GM12878 (cell line): ENCODE measurements around the gene BCR. TPM values are rescaled to one million over a fixed set of nuclear protein-coding genes. Genes with fewer than 3 reads are reported as not detected.

Experiments
- ATAC-seq: fragments of 200-7000 bp; cut with Tn5 transposase; 3 replicates; pipeline ENCODE4 v1.9.1; 2020; ENCODE audit warnings: mild to moderate bottlenecking, moderate library complexity
- BruUV-seq: library from RNA; stranded (reverse); fragments of 400-500 nt; replicated peaks from 2 replicates; lab custom pipeline; 2021; lab: Mats Ljungman, UMichigan
- CTCF ChIA-PET: fragments of 300-600 bp; sonication (Branson Sonifier 250); formaldehyde crosslinking; extraction: SDS; loops from one replicate; lab custom pipeline; 2021; ENCODE audit warnings: inconsistent platforms; lab: Yijun Ruan, JAX
- POLR2A ChIA-PET: fragments of 350-600 bp; formaldehyde crosslinking; extraction: SDS; loops from one replicate; lab custom pipeline; 2021; ENCODE audit warnings: inconsistent platforms; lab: Charles Lee
- RAD21 ChIA-PET: fragments of 300-600 bp; sonication (Branson Sonifier 250); formaldehyde crosslinking; loops from one replicate; lab custom pipeline; 2023; ENCODE audit warnings: antibody characterized with exemption; ENCODE audit not compliant: unreplicated experiment; lab: Charles Lee
- SMC1A ChIA-PET: fragments of 300-600 bp; sonication (Branson Sonifier 250); formaldehyde crosslinking; loops from one replicate; lab custom pipeline; 2023; ENCODE audit not compliant: unreplicated experiment, uncharacterized antibody; lab: Charles Lee
- DNase-seq: peaks from one replicate; pipeline ENCODE4 v3.0.0-alpha.2; 2011; ENCODE audit warnings: low read depth, low spot score
- FAIRE-seq: peaks from 3 replicates; lab custom pipeline; 2011; peaks lifted over from hg19 to GRCh38; lab: Jason Lieb, UNC
- H2AFZ ChIP-seq: 2 replicates; pipeline ENCODE4 v1.6.0; 2011; ENCODE audit warnings: low read depth, low read length, control low read depth; ENCODE audit not compliant: control insufficient read depth
- H3K27ac ChIP-seq: 2 replicates; pipeline ENCODE4 v1.5.1; 2011; ENCODE audit warnings: control low read depth; ENCODE audit not compliant: control insufficient read depth, insufficient read depth
- H3K27me3 ChIP-seq, 2 experiments: replicated peaks in 1 of 2; 2 replicates each; pipeline versions ENCODE4 v1.6.0 to v1.6.1; 2011; ENCODE audit warnings: low read length in 1 of 2; ENCODE audit not compliant: control insufficient read depth in 2 of 2, insufficient read depth in 2 of 2
- H3K36me3 ChIP-seq, 2 experiments: 2 replicates each; pipeline ENCODE4 v1.5.1; 2011; ENCODE audit warnings: low read length in 1 of 2; ENCODE audit not compliant: control insufficient read depth in 2 of 2, insufficient read depth in 2 of 2
- H3K4me1 ChIP-seq: 2 replicates; pipeline ENCODE4 v1.6.1; 2011; ENCODE audit warnings: mild to moderate bottlenecking, low read length, moderate library complexity, mixed read lengths; ENCODE audit not compliant: control insufficient read depth, insufficient read depth
- H3K4me2 ChIP-seq: 2 replicates; pipeline ENCODE4 v1.6.0; 2011; ENCODE audit warnings: control low read depth; ENCODE audit not compliant: control insufficient read depth, insufficient read depth
- H3K4me3 ChIP-seq: fragments of 200-600 bp; sonication (generic); 2 replicates; pipeline ENCODE4 v1.5.1; 2016
- H3K79me2 ChIP-seq: 2 replicates; pipeline ENCODE4 v1.6.0; 2011; ENCODE audit warnings: low read length; ENCODE audit not compliant: control insufficient read depth, insufficient read depth
- H3K9ac ChIP-seq: 2 replicates; pipeline ENCODE4 v1.8.0; 2011; ENCODE audit warnings: low read length, control low read depth, mixed read lengths; ENCODE audit not compliant: control insufficient read depth, insufficient read depth
- H3K9me3 ChIP-seq: replicated peaks from 3 replicates; pipeline ENCODE4 v1.5.1; 2011; ENCODE audit warnings: mild to moderate bottlenecking, low read length; ENCODE audit not compliant: control insufficient read depth, insufficient read depth
- H4K20me1 ChIP-seq: 2 replicates; pipeline ENCODE4 v1.6.0; 2011; ENCODE audit not compliant: control insufficient read depth, insufficient read depth
- ASH2L ChIP-seq: fragments of 300-600, 200-600 bp; sonication (generic); IDR thresholded peaks from 2 replicates; pipeline ENCODE4 v1.6.1; 2017; ENCODE audit warnings: low read depth, mild to moderate bottlenecking, borderline replicate concordance
- CREM ChIP-seq: IDR thresholded peaks from 2 replicates; pipeline ENCODE4 v1.6.1; 2014; ENCODE audit warnings: antibody characterized with exemption, low read depth
- EP300 ChIP-seq, 2 experiments: fragments of 150-350 bp in 1 of 2; IDR thresholded peaks; 2 replicates each; pipeline ENCODE4 v1.6.1; 2011 to 2012; ENCODE audit warnings: low read depth in 2 of 2, low read length in 2 of 2, borderline replicate concordance in 1 of 2, improper control_type of control experiment in 1 of 2, inconsistent platforms in 1 of 2; ENCODE audit not compliant: control insufficient read depth in 1 of 2
- ETV6 ChIP-seq, 2 experiments: fragments of 450-650 bp in 1 of 2; IDR thresholded peaks in 1 of 2; conservative IDR thresholded peaks in 1 of 2; 2 replicates each; pipeline ENCODE4 v1.6.1; 2014; ENCODE audit warnings: antibody characterized with exemption in 1 of 2, borderline replicate concordance in 1 of 2, low read depth in 1 of 2, mild to moderate bottlenecking in 1 of 2, moderate library complexity in 1 of 2
- FOXM1 ChIP-seq: IDR thresholded peaks from 2 replicates; pipeline ENCODE4 v1.6.1; 2012; ENCODE audit warnings: low read depth, mild to moderate bottlenecking, inconsistent platforms, low read length, moderate library complexity
- HDAC2 ChIP-seq: fragments of 200-600 bp; sonication (generic); IDR thresholded peaks from 2 replicates; pipeline ENCODE4 v1.6.1; 2017
- NRF1 ChIP-seq: conservative IDR thresholded peaks from 2 replicates; pipeline ENCODE4 v1.6.1; 2011; ENCODE audit warnings: mild to moderate bottlenecking, low read depth, low read length, improper control_type of control experiment
- RUNX3 ChIP-seq: IDR thresholded peaks from 2 replicates; pipeline ENCODE4 v1.6.1; 2012; ENCODE audit warnings: low read length, inconsistent platforms
- SMAD1 ChIP-seq: fragments of 450-650 bp; IDR thresholded peaks from 2 replicates; pipeline ENCODE4 v1.6.1; 2018; ENCODE audit warnings: mild to moderate bottlenecking, low read depth; ENCODE audit not compliant: partially characterized antibody
- SPI1 ChIP-seq: IDR thresholded peaks from 2 replicates; pipeline ENCODE4 v1.6.1; 2011; ENCODE audit warnings: low read depth, mild to moderate bottlenecking, low read length, moderate library complexity, borderline replicate concordance; ENCODE audit not compliant: insufficient read depth
- ZBED1 ChIP-seq: IDR thresholded peaks from 2 replicates; pipeline ENCODE4 v1.6.1; 2016; ENCODE audit warnings: borderline replicate concordance
- ZNF274 ChIP-seq: IDR thresholded peaks from one replicate; pipeline ENCODE4 v1.8.0; 2011; ENCODE audit not compliant: insufficient read length, insufficient read depth
- WGBS: methylation state at CpG from one replicate; pipeline ENCODE4 v1.1.6; 2016; ENCODE audit warnings: low lambda C conversion rate; ENCODE audit not compliant: insufficient replicate concordance, insufficient coverage; ENCODE audit errors: missing lambda C conversion rate; 5-methylcytosine and 5-hydroxymethylcytosine counted together
- in situ Hi-C: fragments of 300-500 bp; cut with MboI; formaldehyde crosslinking; loops from 9 replicates; pipeline ENCODE4 v1.14.3; 2018; ENCODE audit warnings: mixed read lengths
- intact Hi-C: fragments of 100-400 bp; cut with micrococcal nuclease; formaldehyde crosslinking; loops from one replicate; pipeline ENCODE4 v1.14.2; 2022; ENCODE audit not compliant: unreplicated experiment
- polyA plus RNA-seq, 11 experiments: library from polyadenylated mRNA; depleted of rRNA in 4 of 11; unstranded in 6 of 11; stranded (reverse) in 5 of 11; fragments of >200 nt; fragmentation: Nextera tagmentation in 4 of 11; fragmentation: Illumina TruSeq in 1 of 11; extraction: Ambion mirVana in 4 of 11; extraction: Trizol in 1 of 11; gene quantifications; 1 replicate in 1 of 11; 2 replicates in 10 of 11; pipeline versions ENCODE4 v1.2.1 to v1.2.3, GENCODE V29; 2011 to 2016; ENCODE audit warnings: inconsistent platforms in 2 of 11, missing spikeins in 2 of 11, low read depth in 1 of 11
- total RNA-seq, 4 experiments: library from RNA; depleted of rRNA in 3 of 4; stranded (reverse); fragments of >200 nt in 3 of 4; fragmentation: Illumina TruSeq in 1 of 4; extraction: Trizol in 1 of 4; gene quantifications; 2 replicates each; pipeline versions ENCODE4 v1.2.1 to v1.2.3, GENCODE V29; 2013 to 2021
- TF ChIP-seq, protein P1 (sequence below): fragments of 450-650 bp; IDR thresholded peaks from 2 replicates; pipeline ENCODE4 v1.6.1; 2016; ENCODE audit warnings: mild to moderate bottlenecking
- TF ChIP-seq, protein P2 (sequence below): fragments of 450-650 bp; IDR thresholded peaks from 2 replicates; pipeline ENCODE4 v1.6.1; 2016; ENCODE audit warnings: mild to moderate bottlenecking
- TF ChIP-seq, protein P3 (sequence below): fragments of 450-650 bp; IDR thresholded peaks from 2 replicates; pipeline ENCODE4 v1.6.1; 2018; ENCODE audit warnings: mild to moderate bottlenecking, low read depth, moderate library complexity; ENCODE audit not compliant: partially characterized antibody

Gene BCR
- total and polyA plus RNA-seq, 10 of the 15 experiments (the other 5 are each of a cell fraction or from before 2014, with no cell fraction given): 1.7 to 64.7 (median 18.4) TPM

DNA sequence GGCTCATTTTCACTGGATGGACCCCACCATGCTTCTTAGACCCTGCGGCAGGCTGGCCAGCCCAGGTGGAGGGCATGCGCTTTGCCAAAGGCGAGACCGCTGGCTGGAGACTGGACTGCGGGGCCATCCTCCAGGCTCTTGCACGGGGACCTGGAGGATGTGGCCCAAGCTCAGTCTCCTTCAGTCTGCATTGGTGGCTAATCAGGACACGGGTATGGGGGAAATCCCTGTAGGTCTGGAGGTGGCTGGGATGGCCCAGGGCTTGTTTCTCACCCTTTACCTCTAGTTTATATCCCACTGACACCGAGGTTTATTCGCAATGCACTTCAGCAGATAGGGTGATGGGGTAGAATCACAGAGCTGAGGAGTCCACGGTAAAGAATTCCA is 45.0 kb downstream of the BCR start:
- Histone ChIP-seq H3K4me3 (no peak overlapping the region), H2AFZ (no peak overlapping the region), H3K27ac (no peak overlapping the region), H4K20me1 (no peaks in the 10 kb centered on the region), H3K36me3 (peaks cover 0 to 5% of the 10 kb centered on the region in 2 experiments; a peak in 2 of 4 replicates), H3K4me2 (no peak overlapping the region), H3K9ac (no peak overlapping the region), H3K9me3 (peaks cover 11% of the 10 kb centered on the region), H3K4me1 (peaks cover 10% of the 10 kb centered on the region), H3K79me2 (peaks cover 13% of the 10 kb centered on the region), H3K27me3 (no peaks in the 10 kb centered on the region)
- ChIA-PET SMC1A (interaction anchor here (1.0 to 1.3 kb wide), 2 partner anchors 28 to 57 kb away, joined by 3 to 4 read pairs; no protein-coding TSS in a partner anchor), POLR2A (no interaction called here), CTCF (interaction anchor here (1.9 kb wide), 1 partner anchor 14 kb away, joined by 4 read pairs; no protein-coding TSS in a partner anchor), RAD21 (no interaction called here)
- BruUV-seq: no TSS peak
- no peak for ATAC-seq
- intact Hi-C loops: no loop called here
- no peak for DNase-seq
- WGBS: 83% methylated on average over 10 of the region's 10 CpGs
- in situ Hi-C loops: no loop called here
- no peak for FAIRE-seq
- TF ChIP-seq HDAC2 (no peak), ZNF274 (no peak), ETV6 (conservative IDR thresholded peaks at IDR 0.05 in 1 of 2, IDR thresholded peaks at IDR 0.05 in 1 of 2; ENCODE audit: borderline replicate concordance in 1 of 2, low read depth in 1 of 2) (no peak), ZBED1 (no peak), CREM (no peak), EP300 (IDR thresholded peaks at IDR 0.05; ENCODE audit: borderline replicate concordance in 1 of 2, control insufficient read depth in 1 of 2, low read depth in 2 of 2, low read length in 2 of 2) (no peak), FOXM1 (no peak), ASH2L (no peak), NRF1 (no peak), SPI1 (no peak), SMAD1 (no peak), RUNX3 (no peak)
- TF ChIP-seq, protein P1, sequence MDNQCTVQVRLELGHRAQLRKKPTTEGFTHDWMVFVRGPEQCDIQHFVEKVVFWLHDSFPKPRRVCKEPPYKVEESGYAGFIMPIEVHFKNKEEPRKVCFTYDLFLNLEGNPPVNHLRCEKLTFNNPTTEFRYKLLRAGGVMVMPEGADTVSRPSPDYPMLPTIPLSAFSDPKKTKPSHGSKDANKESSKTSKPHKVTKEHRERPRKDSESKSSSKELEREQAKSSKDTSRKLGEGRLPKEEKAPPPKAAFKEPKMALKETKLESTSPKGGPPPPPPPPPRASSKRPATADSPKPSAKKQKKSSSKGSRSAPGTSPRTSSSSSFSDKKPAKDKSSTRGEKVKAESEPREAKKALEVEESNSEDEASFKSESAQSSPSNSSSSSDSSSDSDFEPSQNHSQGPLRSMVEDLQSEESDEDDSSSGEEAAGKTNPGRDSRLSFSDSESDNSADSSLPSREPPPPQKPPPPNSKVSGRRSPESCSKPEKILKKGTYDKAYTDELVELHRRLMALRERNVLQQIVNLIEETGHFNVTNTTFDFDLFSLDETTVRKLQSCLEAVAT: no peak
- TF ChIP-seq, protein P2, sequence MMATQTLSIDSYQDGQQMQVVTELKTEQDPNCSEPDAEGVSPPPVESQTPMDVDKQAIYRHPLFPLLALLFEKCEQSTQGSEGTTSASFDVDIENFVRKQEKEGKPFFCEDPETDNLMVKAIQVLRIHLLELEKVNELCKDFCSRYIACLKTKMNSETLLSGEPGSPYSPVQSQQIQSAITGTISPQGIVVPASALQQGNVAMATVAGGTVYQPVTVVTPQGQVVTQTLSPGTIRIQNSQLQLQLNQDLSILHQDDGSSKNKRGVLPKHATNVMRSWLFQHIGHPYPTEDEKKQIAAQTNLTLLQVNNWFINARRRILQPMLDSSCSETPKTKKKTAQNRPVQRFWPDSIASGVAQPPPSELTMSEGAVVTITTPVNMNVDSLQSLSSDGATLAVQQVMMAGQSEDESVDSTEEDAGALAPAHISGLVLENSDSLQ: no peak
- TF ChIP-seq, protein P3, sequence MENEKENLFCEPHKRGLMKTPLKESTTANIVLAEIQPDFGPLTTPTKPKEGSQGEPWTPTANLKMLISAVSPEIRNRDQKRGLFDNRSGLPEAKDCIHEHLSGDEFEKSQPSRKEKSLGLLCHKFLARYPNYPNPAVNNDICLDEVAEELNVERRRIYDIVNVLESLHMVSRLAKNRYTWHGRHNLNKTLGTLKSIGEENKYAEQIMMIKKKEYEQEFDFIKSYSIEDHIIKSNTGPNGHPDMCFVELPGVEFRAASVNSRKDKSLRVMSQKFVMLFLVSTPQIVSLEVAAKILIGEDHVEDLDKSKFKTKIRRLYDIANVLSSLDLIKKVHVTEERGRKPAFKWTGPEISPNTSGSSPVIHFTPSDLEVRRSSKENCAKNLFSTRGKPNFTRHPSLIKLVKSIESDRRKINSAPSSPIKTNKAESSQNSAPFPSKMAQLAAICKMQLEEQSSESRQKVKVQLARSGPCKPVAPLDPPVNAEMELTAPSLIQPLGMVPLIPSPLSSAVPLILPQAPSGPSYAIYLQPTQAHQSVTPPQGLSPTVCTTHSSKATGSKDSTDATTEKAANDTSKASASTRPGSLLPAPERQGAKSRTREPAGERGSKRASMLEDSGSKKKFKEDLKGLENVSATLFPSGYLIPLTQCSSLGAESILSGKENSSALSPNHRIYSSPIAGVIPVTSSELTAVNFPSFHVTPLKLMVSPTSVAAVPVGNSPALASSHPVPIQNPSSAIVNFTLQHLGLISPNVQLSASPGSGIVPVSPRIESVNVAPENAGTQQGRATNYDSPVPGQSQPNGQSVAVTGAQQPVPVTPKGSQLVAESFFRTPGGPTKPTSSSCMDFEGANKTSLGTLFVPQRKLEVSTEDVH: no peak
